Measurements from ENCODE around the gene TET3. TPM values are rescaled to one million over a fixed set of nuclear protein-coding genes. Genes with fewer than 3 reads are reported as not detected.

The TET3 gene
- polyA plus RNA-seq, 4 donors: 22.4 to 26.2 (median 24.4) TPM

DNA sequence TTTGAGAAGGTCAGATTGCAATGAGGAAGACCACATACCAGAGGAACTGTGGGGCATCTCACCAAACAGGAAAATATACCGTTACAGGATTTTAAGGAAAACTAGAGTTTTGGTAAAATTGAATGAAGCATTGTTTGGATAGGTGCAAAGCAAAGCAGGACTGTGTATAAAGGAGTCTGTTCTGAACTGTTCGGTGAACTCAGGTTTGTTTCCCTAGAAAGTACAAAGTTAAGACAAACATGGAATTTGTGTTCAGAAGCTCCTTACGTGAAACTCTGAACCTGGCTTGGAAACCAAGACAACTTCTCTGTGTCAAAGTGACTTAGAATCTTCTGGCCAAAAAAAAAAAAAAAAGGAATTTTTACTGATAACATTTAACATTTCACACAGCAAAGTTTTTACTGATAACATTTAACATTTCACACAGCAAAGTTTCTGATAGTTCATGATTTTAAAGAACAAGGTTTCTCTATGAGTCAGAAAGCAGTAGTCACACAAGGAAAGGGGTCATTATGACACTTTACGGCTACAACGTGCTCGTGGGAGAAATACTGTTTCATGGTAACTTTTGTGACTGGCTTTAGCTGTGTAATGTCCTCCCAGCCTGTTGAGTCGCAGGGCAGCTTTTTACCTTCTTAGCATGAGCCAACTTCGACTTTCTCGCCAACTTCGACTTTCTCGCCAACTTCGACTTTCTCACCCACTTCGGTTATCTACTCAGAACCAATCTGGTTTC lies 21.2 kb upstream of the TET3 start:
- no peak for DNase-seq (ENCODE audit: low read depth in 4 of 4, low spot score in 3 of 4)

DNA sequence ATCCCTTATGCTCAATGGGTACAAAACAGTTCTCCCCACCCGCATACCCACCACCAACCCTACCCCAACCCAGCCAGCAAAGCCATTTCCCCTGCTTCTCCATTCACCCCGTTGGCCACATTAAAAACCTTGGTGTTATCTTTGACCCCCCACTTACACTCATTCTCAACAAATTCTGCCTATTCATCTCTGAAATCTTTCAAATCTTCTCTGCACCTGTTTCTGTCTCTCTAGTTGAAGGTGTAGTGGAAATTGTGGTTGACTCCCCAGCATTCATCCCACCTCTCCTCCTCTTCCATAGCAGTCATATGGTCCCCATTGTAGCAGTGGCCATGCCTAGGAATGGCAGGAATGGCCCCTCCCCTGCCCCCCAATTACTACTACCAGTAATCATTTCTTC lies 20.5 kb upstream of the TET3 start:
- DNase-seq (ENCODE audit: low read depth in 4 of 4, low spot score in 3 of 4): no peak

DNA sequence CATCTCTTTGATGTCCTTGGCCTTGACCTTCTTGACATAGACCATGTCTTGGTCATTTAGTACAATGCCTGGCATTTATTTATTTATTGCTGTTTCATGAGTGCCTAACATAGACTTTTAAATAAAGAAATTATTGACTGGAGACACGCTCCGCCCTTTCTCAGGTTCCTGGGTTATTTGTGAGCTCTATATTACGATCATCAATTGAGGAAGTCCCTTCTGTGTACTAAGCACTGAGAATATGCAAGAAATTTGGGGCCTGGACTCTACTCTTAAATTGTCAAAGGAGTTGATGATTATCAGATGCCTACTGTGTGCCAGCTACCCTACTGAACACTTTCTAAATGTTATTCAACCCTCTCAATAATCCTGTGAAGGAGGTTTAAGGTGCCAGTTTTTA lies 19.7 kb upstream of the TET3 start:
- no peak for DNase-seq (ENCODE audit: low read depth in 4 of 4, low spot score in 3 of 4)

DNA sequence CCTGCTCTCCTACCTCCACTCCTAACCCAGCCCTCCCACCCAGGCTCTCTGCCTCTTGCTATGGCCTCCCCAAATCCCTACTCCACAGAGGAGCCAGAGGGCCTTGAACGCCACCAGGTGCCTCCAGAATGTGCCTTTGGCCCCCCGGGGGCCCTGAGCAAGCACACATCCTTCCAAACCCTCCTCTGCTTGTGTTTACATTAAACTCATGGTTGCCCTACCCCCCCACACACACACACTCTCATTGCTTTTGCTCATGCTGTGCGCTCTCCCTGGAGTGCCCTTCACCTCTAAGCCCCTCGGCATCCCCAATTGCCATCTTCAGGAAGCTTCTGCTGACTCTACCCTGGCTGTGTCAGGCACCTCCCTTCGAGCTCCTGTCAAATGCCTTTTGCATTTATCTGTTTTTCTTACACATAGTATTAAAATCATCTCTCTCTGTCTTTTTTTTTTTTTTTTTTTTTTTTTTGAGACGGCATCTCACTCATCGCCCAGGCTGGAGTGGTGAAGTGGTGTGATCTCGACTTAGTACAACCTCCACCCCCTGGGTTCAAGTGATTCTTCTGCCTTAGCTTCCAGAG lies 16.3 kb upstream of the TET3 start:
- DNase-seq (ENCODE audit: low read depth in 4 of 4, low spot score in 3 of 4): no peak

DNA sequence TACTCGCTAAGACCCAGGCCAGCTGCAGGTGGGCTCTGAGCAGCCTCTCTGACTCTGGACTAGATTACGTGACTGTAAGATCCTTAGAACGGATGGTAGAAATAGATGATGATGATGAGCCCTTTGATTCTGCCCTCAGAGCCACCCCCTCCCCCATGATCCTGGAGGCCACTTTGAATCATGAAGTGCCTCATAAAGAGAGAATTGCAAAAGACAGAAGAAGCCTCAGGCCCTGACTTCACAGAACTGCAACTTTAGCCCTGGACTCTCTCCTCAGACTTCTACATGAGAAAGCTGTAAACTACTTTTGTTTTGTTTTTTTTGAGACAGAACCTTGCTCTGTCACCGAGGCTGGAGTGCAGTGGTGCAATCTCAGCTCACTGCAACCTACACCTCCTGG lies 15.4 kb upstream of the TET3 start:
- no peak for DNase-seq (ENCODE audit: low read depth in 4 of 4, low spot score in 3 of 4)

DNA sequence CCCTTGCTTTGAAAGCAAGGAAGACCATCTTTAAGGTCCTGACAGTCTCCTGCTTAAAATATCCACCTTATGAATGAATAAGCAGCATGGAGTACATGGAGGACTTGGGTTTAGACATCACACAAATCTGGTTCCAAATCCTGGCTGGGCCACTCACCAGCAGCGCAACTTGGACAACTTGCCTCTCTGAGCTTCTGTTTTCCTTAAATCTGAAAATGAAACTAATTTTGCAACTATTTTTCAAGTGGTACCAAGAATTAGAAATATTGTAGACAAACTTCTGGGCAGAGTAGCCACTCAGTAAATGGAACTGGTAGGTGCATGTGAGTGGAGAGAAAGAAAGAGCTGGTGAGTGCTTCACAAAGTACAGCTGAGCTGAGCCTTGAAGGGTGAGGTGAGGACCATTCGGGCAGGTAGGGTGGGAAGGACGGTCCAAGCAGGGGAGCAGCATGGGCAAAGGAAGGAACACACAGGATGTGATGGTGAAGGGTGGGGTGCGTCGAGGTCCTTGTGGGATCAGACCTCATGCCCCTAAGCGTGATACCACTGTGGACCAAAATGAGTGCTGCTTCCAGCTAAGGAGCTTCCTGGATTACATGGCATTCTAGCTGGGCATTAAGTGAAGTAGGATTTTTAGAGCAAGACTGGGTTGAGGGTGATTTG lies 14.4 kb upstream of the TET3 start:
- DNase-seq (ENCODE audit: low read depth in 4 of 4, low spot score in 3 of 4): no peak

DNA sequence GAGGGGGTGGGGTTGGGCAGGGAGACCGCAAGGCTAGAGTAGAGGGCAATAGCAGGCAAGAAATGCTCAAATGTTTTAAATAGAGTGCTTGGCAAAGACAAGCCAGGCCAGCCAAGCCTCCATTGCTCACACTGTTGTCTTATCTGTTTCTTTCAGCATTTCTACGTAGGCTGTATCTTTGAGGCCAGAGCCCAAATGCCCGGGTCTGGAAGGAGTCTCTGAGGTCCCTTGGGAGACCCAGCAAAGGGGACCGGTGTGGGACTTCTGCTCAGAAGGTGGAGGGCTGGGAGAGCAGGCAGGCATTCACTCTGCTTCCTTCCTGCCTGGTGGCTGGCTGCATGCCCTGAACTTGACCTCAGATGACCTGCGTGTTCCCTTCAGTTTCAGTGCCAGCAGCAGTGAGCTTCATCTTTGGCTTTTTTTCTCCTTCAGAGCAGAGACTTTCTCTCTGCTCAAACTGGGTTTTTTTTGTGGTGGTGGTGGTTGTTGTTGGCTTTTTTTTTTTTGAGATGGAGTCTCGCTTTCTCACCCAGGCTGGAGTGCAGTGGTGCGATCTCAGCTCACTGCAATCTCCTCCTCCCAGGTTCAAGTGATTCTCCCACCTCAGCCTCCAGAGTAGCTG lies 13.7 kb upstream of the TET3 start:
- DNase-seq (ENCODE audit: low read depth in 4 of 4, low spot score in 3 of 4): no peak

DNA sequence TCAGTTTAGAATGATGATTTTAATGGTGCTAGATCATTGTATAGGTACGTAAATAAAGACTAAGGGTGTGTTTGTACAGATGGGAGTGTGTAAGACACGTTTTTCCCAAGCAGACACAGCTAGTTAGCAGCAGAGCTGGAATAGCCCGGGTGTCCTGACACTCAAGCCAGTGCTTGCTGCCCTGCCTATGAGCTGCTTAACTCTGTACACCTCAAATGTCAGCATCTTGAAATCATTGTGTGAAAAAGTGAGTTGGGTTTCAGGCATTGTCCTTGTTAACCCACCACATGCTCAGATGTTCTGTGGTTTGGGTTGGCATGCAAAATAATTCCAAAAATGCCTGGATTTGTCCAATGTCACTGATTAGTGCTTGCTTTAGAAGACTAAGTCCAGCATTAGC lies 13.0 kb upstream of the TET3 start:
- DNase-seq (ENCODE audit: low read depth in 4 of 4, low spot score in 3 of 4): no peak

DNA sequence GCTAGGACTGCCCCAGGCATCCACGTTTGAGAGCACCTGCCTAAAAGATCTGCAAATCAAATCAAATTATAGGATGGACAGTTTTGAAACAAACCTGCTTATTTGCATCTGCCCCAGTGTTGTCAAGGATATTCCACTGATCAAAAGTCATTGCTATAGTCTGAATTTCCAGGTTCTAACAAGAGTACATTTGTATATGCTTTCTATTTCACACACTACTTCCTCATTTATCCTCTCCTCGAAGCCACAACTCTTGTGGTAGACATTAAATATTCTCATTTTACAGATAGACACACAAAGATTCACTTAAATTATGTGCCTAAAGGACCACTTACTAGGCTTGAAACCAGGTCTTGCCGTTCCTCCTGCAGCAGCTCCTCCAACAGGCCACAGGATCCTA lies 11.9 kb upstream of the TET3 start:
- DNase-seq (ENCODE audit: low read depth in 4 of 4, low spot score in 3 of 4): no peak

DNA sequence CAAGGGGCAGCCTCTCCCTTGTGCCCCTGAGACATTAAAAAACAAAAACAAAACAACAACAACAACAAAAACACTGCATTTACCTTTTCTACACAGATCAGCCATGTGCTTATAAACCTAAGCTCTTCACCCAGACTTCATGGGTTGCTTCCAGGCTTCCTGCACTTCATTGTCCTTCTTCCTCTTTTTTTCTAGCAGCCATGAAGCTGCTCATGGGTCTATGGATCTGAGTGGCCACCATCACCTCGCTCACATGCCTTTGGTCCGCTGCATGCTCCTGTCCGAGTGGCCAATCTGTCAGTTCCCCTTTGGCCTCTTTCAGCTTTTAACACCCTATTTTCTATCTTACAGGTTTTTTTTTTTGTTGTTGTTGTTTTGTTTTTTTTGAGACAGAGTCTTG lies 9.0 kb upstream of the TET3 start:
- DNase-seq (ENCODE audit: low read depth in 4 of 4, low spot score in 3 of 4): no peak

DNA sequence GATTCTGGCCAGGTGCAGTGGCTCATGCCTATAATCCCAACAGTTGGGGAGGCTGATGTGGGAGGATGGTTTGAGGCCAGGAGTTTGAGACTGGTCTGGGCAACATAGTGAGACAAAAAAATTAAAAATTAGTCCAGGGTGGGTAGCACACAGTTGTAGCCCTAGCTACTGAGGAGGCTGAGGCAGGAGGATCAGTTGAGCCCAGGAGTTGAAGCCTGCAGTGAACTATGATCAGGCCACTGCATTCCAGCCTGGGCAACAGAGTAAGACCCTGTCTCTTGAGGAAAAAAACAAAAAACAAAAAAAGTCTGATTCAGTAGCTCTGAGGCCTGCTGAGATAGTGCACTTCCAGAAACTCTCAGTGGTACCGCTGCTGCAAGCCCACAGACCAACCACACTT lies 7.9 kb upstream of the TET3 start:
- no peak for DNase-seq (ENCODE audit: low read depth in 4 of 4, low spot score in 3 of 4)

DNA sequence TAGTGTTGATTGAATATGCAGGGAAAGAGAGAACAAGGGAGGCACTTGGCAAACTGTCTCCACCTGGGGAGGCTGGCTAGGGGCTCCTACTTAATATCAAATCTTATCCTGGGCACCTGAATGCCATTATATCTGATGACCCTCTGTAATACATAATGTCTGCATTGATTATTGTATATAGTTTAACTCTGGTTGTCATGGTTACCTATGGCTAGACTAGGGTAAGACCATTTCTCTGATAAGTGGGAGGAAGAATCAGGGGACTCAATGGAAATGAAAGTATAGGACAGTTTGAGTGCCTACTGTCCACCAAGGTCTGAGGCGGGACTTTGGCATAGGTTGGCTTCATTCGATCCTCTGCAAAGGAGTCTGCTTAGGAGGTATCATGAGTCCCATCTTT lies 7.2 kb upstream of the TET3 start:
- DNase-seq (ENCODE audit: low read depth in 4 of 4, low spot score in 3 of 4): no peak

DNA sequence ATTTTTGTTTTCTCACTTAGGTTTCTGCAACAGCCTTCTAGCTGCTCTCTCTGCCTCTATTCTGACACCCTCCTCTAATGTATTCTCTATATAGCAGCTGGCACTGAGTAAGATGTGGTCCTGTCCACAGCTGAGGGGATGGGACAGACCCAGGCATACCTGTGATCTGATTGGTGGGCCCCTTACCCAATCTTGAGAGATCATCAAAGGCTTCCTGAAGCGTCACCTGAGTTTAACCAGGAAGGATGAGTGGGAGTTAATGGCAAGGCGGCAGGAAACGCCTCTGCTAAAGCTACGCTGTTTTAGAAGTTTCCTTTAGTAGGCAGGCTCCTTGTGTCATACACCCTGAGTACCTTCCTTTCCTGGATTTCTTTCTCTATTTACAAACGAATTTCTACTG lies 5.7 kb upstream of the TET3 start:
- DNase-seq (ENCODE audit: low read depth in 4 of 4, low spot score in 3 of 4): no peak

DNA sequence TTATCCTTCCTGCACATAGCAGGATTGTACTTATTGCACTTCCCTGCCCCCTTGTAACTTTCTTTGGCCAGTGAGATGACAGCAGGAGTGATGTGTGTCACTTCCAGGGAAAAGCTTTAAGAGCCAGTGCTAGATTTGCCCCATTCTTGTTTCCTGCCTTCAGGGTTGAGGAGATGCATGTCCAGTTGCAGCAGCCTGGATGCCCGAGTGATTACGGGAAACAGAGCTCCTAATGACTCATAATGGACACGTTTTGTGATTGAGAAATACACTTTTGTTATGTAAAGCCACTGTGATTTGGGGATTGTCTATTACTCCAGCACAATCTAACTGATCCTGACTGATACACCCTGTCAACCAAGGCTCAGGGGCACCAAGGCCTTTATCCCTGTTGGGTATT lies 5.0 kb upstream of the TET3 start:
- DNase-seq (ENCODE audit: low read depth in 4 of 4, low spot score in 3 of 4): no peak

DNA sequence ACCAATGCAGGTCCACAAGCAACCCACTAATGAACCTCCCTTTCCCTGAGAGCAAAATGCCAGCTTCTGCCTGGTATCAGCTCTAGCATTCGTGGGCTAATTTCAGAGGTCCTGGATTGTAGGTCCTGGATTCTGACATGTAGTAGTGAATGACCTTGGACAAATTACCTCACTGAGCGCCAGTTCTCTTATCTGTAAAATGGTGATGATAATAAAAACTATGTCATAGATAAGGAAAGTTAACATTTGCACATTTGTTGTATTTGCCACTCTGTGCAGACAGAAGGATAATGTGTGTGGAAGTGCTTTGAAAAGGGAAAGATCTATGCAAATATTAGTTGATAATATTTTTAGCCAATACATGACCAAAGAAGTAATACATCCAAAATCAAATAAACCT lies 4.1 kb upstream of the TET3 start:
- DNase-seq (ENCODE audit: low read depth in 4 of 4, low spot score in 3 of 4): no peak

DNA sequence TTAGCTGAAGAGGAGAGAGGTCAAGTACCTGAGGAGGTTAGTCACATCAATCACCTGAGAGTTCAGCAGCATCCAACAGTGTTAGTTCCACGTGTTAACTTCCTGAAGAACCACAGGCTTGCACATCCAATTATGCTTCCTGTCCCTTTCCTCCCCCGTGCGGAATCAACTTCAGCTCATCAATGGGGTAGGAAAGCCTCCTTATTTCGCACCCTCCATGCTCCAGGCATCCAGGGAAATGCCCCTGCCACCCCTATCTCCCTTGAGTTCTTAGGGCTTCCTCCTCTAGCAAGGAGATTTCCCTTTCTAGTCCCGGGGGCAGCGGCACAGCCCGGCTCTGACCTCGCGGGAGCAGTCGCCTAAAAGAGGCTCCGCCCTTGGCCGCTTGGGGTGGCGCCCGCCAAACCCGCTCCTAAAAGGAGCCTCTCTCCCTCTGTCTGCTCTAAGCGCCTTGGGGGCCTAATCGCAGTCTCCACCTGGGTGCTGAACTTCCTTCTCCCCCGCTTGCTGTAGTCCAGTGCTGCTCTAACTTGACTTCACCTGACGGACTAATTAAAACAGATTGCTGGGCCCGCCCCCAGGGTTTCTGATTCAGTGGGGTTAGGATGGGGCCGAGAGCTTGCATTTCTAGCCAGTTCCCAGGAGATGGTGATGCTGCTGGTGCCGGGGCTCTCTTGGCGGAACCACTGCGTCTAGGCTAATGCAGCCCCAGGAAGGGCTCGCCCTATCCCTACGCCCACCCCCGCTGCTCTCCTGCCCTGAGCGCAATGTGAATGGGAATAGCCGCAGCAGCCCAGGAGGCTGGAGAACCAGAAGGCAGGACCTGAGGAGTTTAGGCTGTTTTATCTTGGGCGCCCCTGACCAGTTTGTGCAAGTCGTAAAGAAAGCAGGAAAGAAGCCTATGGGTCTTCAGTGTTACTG lies 3.4 kb upstream of the TET3 start:
- no peak for DNase-seq (ENCODE audit: low read depth in 4 of 4, low spot score in 3 of 4)

DNA sequence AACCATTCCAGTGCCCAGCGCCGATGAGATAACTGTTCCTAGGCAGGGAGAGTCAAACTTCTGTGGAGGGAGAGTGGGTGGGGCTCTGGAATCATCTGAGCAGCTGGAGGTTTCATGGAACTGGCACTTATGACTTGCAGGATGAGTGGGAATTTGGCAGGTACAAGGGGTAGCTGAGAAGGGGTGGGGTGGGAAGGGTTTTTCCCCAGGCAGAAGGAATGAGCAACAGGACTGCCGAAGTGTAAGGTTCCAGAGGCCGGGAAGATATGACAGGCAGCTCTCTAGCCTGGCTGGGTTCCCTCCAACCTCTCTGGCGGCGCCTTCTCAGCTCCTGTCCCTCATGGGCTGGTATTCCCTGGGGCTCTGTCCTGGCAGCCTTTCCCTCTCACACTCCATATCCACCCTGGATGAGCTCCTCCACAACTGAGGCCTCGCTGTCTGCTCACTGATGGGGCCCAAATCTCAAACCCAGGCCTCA lies 2.5 kb upstream of the TET3 start:
- DNase-seq (ENCODE audit: low read depth in 4 of 4, low spot score in 3 of 4): no peak

DNA sequence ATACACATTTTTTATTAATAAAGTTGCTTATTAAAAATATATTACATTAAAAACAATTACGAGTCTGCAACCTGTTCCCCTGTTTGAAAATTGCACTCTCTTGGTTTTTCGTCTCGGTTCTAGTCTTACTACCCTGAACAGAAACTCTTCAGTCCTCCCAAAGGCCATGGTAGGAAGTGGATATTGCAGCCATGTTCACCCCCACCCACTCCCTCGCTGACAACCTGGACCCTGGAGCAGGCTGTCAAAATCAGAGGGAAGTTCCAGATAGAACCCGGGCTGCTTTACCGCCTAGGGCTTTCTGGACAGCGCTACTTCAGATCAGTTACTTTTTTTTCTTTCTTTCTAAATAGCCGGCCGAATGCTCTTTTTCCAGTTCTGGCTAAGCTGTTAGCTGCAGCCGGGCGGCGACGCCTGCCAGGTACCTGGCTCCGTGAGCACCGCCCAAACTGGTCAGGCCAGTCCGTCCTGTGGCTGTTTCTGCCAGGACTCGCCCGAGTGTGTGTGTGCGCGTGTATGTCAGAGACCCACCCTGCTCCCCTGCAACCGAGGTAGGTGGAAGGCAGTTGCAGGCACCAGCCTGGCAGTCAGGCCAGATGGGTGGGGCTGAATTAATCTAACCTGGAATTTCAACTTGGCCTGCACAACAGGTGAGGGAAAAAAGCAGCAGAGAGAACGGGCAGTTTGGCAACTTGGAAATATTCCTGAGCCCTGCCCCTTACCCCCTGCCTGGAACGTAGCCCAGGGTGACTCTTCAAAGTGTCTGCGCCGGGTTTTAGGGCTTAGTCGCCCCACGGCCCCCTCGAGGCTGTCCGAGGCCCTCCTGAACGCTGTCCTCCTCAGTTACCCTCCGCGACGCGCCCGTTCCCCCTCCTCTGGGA lies 1.1 kb upstream of the TET3 start:
- DNase-seq (ENCODE audit: low read depth in 4 of 4, low spot score in 3 of 4): peak in 1 of 4 donors; percentile 45

DNA sequence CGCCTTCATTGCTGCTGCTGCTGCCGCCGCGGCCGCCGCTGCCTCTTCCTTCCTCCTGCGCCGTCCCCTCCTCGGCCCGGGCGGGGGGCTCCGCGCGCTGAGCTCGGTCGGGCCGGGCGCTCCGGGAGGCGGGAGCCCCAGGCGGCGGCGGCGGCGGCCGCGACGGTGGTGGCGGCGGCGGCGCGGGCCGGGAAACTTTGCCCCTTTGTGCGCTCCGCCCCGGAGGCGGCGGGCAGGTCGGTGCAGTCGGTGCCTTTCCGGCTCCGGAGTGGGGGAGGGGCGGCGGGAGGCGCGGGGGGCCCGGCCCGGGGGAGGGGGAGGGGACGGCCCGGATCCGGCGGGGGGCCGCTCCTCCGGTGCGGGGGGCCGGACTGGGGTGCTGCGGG lies 205 bp downstream of the TET3 start:
- DNase-seq (ENCODE audit: low read depth in 4 of 4, low spot score in 3 of 4): no peak
